Endothelial cell of hepatic sinusoid (primary cell): ENCODE data around the gene HSBP1L1.

ENCODE experiments used
- in situ Hi-C: cut with HindIII; loops from 2 replicates; pipeline ENCODE4 v1.10.0; 2017; ENCODE audit warnings: low sequenced_read_pairs

Gene HSBP1L1

DNA sequence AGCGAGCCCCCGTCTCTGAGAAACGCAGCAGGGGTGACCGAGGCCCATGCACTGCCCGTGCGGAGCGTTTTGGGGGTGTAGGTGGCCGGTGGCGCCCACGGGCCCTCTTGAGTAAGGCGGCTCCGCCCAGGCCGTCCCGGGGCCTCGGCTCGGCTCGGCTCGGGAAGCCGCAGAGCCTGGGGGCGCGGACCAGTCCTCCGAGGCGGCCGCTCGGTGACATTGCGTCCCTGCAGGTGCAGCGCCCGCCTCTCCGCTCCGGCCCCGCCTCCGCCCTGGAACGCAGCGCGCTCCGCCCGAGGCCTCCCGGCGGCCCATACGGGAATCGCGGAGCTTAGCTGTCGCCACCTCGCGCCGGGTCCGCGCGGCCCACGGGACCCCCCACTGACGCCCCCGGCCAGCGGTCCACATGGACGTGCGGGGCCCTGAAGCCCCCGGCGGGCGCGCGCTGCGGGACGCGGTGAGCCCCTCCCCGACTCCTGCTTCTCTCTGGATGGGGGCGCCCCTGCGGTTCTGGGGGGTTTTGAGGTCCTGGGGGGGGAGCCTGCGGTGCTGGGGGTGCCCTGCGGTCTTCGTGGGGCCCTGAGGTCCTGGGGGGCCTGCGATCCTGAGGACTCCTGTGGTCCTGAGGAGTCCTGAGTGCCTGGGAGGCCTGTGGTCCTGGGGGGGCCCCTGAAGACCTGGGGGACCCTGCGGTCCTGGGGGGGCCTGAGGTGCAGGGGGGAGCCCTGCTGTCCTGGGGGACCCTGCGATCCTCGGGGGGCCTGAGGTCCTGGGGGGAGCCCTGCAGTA is at the start of gene HSBP1L1:
HSBP1L1 (plus strand) TSS at position 314 of the 789 bp plus-strand sequence; CDS start at position 407, 93 bp downstream.
- in situ Hi-C loops: no loop called here

DNA sequence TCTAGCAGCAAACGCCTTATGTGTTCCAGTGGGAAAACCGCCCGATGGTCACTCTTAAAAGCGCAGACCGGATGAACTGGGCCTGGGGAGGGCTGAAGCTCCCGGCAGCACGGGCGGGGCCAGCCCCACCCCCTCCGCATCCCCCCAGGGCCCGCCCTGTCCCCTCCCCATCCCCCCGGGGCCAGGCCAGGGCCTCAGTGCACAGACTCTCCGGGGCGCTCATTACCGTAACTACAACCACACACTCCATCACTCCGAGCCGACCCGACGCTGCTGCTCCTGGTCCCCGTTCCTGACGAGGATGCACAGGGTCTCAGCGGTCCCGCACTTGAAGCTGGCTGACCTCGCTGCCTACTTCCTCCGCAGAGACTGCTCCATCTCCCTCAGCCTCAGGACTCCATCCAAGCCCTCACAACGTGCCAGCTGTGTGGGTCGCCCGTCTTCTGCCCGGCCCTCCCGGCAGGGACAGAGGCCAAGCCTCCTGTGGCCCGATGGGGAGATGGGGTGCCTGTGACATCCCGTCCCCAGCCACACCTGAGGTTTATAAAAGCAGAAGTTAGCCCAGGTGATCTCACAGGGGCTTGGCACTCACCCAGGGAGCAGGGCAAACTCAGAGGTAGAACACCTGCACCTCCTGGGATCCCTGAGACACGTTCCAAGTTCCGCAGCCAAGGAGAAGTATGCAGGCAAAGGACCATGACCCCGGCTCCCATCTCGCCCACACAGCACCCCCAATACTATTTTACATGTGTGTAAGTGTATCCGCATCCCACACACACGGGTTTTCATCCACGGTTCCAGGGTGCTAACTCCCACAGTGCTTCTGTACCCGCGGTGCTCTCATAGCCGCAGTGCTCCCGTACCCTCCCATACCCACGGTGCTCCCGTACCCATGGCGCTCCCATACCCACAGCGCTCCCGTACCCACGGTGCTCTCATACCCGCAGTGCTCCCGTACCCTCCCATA is 49.0 kb upstream of the HSBP1L1 start:
- in situ Hi-C loops: no loop called here

DNA sequence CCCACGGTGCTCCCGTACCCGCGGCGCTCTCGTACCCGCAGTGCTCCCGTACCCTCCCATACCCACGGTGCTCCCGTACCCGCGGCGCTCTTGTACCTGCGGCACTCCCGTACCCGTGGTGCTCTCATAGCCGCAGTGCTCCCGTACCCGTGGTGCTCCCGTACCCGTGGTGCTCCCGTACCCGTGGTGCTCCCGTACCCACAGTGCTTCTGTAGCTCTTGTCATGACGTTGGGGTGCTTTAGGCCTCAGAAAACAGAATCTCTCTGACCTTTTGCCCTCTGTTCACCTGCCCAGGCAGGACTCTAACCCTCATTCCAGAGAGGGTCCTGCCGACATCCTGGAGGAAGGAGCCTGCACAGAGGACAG is 48.3 kb upstream of the HSBP1L1 start:
- in situ Hi-C loops: no loop called here

DNA sequence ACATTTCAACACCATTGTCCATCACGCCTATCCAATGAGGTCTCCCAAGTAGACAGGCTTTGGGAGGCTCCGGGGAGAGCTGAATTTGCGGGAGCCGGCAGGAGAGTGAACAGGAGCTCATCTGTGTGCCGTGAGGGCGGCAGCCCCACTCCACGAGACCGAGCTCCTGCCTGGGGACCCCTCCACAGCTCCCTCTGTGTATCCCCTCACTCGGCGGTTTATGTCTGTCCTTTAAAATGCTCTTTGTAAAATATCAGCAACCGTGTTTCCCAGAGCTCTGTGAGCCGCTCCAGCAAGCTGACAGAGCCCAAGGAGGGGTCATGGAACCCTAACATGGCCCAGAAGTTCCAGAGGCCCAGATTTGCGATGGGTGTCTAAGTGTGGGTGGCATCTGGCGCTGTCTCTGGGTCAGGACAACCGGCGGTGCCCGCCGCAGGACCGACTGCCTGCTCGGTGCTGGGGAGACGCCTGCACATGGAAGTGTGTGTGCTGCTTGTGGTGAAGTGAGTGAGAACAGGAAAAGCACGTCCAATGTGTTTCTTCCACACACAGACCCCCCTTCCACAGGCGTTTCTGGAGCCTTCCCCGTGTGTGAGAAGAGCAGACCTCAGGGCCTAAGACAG is 47.8 kb upstream of the HSBP1L1 start:
- in situ Hi-C loops: no loop called here

DNA sequence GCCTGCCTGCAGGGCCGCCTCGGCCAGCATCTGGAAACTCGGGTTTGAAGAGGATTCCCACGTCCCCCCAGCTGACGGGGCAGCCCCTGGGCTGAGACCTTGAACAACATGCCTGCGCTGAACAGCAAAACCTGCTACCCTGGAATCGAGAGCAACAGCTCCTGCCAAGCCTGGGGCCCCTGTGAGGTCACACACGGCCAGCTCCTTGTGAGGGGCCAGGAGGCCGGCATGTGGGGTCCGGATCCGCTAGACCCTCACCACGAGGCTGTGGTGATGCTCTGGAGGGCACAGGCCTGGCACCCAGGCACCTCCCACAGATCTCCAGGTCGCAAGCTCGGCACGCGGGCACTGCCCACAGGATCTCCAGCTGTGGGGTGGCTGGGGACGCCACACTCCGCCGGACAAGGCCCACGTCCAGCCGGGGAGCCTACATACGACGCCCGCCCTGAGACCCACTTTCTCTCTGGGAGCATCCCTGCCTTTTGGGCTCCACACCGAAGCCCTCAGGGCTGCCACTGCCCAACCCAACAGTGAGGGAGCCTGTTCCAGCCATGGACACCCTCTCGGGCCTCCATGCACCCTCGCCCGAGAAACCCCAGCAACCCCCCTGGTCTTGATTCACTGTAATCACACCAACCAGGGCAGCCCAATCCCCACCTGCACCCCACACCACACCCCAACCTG is 47.1 kb upstream of the HSBP1L1 start:
- in situ Hi-C loops: no loop called here

DNA sequence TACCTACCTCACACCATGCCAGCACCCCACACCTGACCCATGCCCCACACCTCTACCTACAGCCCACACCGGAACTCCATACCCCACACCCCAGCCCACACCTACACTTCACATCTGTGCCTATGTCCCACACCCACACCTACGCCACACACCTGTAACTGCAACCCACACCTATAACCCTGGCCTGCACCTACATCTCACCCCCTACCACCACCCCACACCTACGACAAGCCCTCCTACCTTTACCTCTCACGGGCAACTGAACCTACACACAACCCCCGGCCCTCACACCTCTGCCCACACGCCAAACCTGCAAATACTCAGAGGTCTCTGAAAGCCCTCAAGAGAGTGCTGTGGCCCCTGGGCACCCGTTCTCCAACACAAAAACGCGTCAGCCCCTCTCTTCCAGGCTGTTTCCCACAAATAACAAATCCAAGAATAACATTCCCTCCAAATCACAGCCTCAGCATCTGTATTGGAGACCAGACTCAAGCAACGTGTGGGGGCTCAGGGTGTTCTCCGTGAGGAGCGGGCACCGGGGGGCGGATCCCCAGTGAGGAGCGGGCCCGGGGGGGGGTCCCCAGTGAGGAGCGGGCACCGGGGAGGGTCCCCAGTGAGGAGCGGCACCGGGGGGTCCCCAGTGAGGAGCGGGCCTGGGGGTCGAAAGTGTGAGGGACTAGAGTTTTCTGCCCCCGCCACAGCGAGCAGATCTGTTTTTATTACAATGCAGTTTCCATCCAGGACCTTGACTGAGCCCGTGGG is 46.4 kb upstream of the HSBP1L1 start:
- in situ Hi-C loops: no loop called here

DNA sequence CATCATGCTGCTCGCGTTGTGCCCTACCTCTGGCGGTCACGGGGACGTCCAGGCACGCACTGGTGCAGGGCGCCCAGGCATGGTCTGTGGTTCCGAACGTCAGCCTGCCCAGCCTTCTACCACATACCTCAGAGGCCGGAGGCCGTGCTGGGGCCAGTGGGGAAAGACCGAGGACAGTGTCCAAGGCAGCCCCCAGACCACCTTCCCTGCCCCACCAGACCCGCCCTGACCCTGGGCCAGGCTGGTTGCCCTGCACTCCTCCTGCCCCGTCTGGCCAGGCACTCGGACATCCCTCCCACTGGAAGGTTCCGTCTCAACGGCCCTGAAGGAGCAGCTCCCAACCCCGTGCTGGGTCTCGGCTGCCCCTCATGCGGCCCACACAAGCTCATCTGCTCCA is 45.8 kb upstream of the HSBP1L1 start:
- in situ Hi-C loops: no loop called here

DNA sequence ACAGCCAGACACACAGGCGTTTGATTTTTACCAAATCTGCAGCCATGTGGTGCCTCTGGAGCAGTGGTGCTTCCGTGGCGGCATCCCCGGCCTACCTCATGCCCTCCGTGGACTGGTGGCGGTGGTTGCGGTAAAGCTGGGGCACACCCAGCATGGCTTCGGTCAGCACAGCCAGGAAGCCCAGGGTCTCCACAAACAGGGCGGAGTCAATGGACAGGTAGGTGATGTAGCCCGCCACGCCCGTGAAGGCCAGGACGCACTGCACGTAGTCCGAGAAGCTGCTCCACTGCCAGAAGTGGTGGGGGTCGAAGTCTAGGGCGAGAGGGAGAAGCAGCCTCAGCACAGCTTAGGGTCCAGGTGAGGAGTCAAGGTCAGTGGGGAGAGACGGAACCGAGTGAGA is 45.4 kb upstream of the HSBP1L1 start:
- in situ Hi-C loops: no loop called here

DNA sequence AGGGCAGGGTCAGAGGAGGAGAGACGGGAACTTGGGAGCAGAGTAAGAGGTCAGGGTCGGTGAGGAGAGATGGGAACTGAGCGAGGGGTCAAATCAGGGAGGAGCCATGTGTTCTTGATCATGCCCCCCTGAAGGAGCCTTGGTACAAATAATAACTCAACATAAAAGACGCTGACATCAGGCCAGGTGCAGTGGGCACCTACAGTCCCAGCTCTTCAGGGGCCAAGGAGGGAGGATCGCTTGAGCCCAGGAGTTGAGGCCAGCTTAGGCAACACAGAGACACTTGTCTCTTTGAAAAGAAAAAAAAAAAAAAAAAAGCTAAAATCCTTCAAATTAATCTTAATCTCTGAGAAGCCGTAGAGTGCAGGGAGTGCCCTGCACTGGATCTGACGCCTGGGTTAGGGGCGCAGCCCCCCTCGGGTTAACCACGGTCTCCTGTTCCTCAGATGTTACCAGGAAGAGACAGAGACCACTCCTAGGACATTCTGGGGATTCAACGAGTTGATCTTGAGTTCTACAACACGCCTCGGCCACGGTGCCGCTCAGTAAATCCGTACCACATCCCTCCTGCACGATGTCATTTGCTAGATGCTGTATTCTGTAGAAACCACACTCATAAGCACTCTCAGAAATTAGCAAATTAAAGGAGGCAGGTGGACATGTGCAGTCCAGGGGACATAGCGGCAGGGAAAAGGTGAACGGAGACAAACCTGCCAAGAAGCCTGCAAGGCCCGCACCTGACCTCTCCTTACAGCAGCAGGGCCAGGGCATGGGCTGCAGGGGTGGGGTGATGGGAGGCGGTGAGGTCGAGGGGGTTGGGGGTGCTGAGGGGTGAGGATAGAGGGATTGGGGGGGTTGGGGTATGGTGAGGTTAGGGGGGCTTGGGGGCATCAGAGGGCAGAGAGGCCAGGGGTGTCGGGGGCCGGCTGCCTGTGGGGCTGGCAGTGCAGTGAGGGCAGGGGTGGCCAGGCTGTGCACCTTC is 42.2 kb upstream of the HSBP1L1 start:
- in situ Hi-C loops: no loop called here

DNA sequence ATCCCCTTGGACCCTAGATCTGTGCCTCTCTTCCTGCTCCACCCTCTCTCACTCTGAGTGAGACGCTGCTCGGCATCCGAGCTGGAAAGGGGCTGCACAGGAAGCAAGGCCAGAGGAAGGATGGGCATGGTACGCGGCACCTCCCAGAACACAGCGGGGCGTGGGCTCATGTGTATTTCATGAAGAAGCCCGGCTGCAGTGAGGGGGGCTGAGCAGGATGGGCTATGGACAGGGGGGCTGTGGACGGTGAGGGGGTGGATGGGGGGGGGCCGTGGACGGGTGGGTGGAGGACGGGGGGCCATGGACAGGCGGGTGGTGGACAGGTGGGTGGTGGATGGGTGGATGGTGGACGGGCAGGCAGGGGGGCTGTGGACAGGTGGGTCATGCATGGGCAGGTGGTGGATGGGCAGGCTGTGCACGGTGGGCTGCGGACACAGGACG is 41.5 kb upstream of the HSBP1L1 start:
- in situ Hi-C loops: no loop called here

DNA sequence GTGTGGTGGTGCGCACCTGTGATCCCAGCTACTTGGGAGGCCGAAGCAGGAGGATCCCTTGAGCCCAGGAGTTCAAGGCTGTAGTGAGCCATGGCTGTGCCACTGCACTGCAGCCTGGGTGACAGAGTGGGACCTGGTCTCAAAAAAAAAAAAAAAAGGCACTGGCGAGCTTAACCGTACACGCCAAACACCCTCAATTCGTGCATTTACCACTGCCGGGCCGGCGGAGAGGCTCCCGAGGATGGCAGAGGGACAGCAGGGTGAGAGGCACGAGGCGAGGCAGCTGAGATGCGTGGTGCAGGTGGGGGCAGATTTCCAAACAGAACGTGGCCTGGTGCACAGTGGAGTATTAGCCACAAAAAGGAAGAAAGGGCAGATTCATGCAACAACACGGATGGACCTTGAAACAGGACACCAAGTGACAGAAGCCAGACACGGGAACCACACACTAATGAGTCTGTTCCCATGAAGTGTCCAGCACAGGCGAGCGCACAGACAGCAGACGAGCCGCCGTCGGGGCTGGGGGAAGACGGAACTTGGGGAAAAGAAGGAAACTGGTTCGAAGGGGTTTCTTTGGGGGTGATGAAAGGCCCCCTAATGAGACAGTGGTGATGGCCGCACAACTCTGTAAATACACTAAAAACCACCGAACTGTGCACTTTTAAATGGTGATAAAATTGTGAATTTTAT is 40.4 kb upstream of the HSBP1L1 start:
- in situ Hi-C loops: no loop called here

DNA sequence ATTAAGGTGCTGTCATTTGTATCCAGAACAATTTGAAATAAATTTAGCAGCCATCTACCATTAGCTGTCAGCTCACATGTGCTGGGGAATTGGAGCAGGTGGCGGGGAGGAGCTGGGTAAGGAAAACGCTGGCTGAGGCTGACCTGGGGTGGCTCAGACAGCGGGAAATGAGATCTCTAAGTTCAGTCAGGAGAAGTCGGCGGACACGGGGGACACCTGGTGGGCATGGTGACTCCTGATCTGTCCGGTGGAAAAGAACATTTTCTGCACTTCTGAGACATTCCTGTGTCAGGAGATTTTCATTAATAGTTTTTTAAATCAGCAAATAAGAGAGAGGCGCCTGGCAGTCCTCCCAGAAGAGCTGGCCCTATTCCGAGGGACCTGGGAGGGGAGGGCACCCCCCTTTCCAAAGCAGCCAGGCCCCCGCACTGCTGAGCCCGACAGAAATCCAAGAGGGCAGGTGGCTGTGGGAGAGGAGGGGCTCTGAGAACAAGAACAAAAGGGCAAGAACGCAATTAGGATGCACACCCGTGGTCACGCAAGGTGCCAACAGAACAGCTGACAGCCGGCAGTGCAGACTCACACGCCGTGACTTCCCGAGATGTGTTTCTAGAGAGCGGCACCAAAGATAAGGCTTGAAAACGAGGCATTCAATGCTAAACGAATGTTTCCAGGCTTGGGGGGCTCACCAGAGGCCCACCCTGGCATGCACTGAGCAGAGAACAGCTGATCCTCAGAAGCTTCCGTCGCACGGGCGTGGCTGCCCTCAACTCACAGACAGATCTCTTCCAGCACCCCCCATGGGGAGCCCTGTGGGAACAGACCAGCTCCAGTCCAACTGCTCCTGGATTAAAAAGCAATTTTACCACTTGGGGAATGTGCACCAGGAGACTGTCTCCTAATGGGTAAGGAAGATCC is 39.4 kb upstream of the HSBP1L1 start:
- in situ Hi-C loops: loop anchor here (5.0 kb wide), 1 partner anchor 43 kb away; no protein-coding TSS in a partner anchor

DNA sequence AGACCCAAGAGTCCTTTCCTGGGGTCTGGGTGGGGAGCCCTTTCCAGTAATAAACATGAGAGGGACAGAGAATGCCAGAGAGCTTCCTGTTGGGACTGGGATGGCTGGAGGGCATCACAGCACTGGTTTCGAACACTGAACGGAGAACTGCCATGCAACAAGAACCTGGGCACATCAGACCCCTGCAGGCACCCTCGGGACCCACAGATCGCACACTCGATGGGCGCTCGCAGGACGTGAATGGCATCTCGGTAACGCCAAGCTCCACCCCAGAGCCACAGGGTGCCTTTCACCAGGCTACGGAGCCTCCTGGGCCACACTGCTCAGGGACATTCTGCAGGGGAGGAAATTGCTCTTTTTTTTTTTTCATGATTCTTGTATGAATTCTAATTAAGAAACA is 38.1 kb upstream of the HSBP1L1 start:
- in situ Hi-C loops: loop anchor here (5.0 kb wide), 1 partner anchor 44 kb away; no protein-coding TSS in a partner anchor

DNA sequence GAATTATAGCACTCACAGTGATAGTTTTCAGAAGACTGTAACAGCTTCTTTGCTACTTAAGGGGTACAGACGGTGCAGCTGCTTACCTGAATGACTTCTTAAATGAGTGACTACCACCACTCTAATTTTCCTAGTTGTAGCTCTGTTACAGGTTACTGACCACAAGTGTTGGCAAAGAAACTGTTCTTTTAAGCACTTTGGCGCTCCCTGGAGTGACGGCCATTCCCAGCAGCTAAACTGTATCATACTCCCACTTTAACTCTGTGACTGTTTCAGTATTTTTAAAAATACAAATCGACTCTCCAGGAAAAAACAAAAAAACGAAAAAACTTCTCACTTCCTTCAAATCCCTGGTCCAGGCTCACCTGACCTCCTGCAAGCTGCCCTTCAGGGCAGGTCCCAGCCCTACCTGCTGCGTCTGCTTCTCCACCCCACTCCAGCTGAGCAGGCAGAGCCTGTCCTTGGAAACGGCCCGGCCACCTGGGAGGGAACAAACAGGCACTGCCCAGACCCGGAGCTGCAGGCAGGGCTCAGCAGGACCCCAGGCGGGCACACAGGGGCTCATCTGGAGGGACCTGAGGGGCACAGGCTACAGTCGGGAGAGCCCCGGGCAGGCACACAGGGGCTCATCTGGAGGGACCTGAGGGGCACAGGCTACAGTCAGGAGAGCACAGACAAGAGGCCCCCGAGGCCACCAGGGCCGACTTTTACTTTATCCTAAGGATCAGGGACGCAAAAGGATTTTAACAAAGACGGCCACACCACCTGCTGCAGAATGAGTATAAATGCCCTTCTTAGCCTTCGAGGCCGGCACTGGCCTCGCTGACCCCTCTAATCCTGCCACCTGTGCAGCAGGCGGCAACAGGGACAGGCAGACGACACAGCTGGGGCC is 37.5 kb upstream of the HSBP1L1 start:
- in situ Hi-C loops: loop anchor here (5.0 kb wide), 1 partner anchor 45 kb away; no protein-coding TSS in a partner anchor

DNA sequence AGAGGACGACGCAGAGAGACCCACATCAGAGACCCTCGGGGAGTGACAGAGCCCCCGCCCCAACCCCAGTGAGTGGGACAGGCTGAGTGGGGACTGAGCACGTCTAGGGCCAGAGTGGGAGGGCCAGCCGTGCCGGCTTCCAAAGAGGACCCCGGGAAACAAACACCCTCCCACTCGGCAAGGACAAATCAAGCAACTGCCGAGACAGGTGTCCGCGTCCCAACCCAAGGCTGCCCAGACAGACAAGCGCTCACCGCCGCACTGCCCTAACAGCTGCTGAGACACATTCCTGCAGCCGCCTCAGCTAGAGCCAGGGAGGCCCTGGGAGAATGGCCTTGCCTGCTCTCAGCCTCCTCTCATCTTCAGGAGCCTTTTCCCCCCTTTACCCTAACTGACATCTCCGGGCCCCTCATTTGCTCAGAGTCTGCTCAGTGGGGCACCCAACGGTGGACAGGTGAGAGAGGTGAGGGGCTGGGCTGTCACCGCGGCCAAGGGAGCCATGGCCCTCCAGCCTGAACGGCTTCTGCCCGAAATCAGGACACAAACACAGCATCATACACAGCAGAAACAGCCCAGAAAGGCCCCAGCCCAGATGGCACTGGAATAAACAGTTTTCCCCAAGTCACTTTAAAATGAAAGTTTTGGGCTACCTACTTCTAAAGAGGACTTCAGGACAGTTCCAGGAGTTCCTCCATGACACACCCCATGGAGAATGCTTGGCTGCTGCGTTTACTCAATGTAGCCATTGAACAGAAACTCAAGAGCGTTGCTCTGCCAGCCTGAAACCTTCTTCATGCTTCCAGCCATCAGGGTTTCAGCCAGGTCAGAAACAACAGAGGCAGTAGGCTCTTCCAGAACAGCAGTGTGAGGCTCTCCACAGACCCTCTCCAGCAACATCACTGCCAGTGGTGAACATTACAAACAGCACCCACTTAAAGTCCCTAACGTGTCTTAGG is 36.6 kb upstream of the HSBP1L1 start:
- in situ Hi-C loops: loop anchor here (5.0 kb wide), 1 partner anchor 46 kb away; no protein-coding TSS in a partner anchor
